LNCAP (cell line): ENCODE measurements around the gene TEX261.
A peak's percentile ranks its signal among the peaks of the same experiment; 100 is the strongest.

Experiments used
- CTCF ChIP-seq: fragments of 450-650 bp; IDR thresholded peaks from 2 replicates; pipeline ENCODE4 v1.5.1; 2017; ENCODE audit warnings: mild to moderate bottlenecking

TEX261 gene

GRCh38 chr2:70964596-70965386, 29.9 kb downstream of the TEX261 start:
- TF ChIP-seq CTCF, result peak; percentile 61

- TF ChIP-seq CTCF, result no peak
Observed at GRCh38 chr2:70964133-70964532, 30.5 kb downstream of the TEX261 start.

- TF ChIP-seq CTCF, result no peak
Observed at GRCh38 chr2:70962885-70963878, 31.5 kb downstream of the TEX261 start.

- TF ChIP-seq CTCF, result no peak
Observed at GRCh38 chr2:70962211-70962884, 32.3 kb downstream of the TEX261 start.

- no peak for TF ChIP-seq CTCF
Observed at GRCh38 chr2:70961648-70961994, 33.1 kb downstream of the TEX261 start.

- no peak for TF ChIP-seq CTCF
Observed at GRCh38 chr2:70960833-70961647, 33.6 kb downstream of the TEX261 start.
